ENCODE results near the gene SCLY.

Gene SCLY

GRCh38 chr2:238148981-238149380 is 88.2 kb downstream of the SCLY start:
- no peak overlapping the region for H3K4me2 ChIP-seq (ENCODE audit: low read depth, low read length, poor library complexity, severe bottlenecking)
- H3K9me2 ChIP-seq (replicated peaks; ENCODE audit: low read depth, low read length), result no peaks in the 10 kb centered on the region
- no peaks in the 10 kb centered on the region for H4K20me1 ChIP-seq (ENCODE audit: insufficient read depth, low read length, poor library complexity, severe bottlenecking)
- no peak overlapping the region for H3K9ac ChIP-seq (ENCODE audit: low read depth, low read length, poor library complexity, severe bottlenecking)
- no peaks in the 10 kb centered on the region for H3K79me2 ChIP-seq (ENCODE audit: insufficient read depth, low read length)
- H3K9me3 ChIP-seq (ENCODE audit: insufficient read depth, low read depth, low read length), result no peaks in the 10 kb centered on the region
- H3F3A ChIP-seq (ENCODE audit: low read depth), result no peaks in the 10 kb centered on the region
- H3K4me1 ChIP-seq (ENCODE audit: insufficient read depth, low read length, poor library complexity, severe bottlenecking), result no peaks in the 10 kb centered on the region
- no peak overlapping the region for H3K4me3 ChIP-seq (ENCODE audit: low read length, poor library complexity, severe bottlenecking)
- H3K36me3 ChIP-seq (ENCODE audit: insufficient read depth, low read length), result no peaks in the 10 kb centered on the region
- no peaks in the 10 kb centered on the region for H3K27me3 ChIP-seq (ENCODE audit: insufficient read depth, low read length, poor library complexity, severe bottlenecking)
- TF ChIP-seq CTCF (conservative IDR thresholded peaks at IDR 0.05; ENCODE audit: low read length) (no peak), EZH2phosphoT487 (IDR thresholded peaks at IDR 0.05; ENCODE audit: borderline replicate concordance) (no peak)
- no peak overlapping the region for H2AFZ ChIP-seq (ENCODE audit: low read length)
